Stimulated activated CD4-positive, alpha-beta T cell treated with anti-CD3 and anti-CD28 coated beads, Interleukin-1b, Interleukin-23, amount 100 ng/mL, for 48 hours (primary cell): ENCODE data around the gene PNMA5.

Experiments
- DNase-seq: peaks from one replicate; pipeline ENCODE4 v3.0.0-alpha.2; 2020

PNMA5 gene

GRCh38 chrX:152958047-152958446 is 35.9 kb downstream of the PNMA5 start:
- DNase-seq, result no peak

GRCh38 chrX:152950786-152951185 is 43.1 kb downstream of the PNMA5 start:
- DNase-seq, result no peak

GRCh38 chrX:152949114-152949513 is 44.8 kb downstream of the PNMA5 start:
- no peak for DNase-seq

GRCh38 chrX:152946681-152947080 is 47.2 kb downstream of the PNMA5 start:
- no peak for DNase-seq

- DNase-seq, result no peak
Measured at GRCh38 chrX:152945021-152945979, 48.6 kb downstream of the PNMA5 start.

GRCh38 chrX:152943826-152944225 is 50.1 kb downstream of the PNMA5 start:
- no peak for DNase-seq

GRCh38 chrX:152942077-152942442 is 51.9 kb downstream of the PNMA5 start:
- DNase-seq, result no peak

- peak; percentile 89 for DNase-seq
Measured at GRCh38 chrX:152941328-152942076, 52.4 kb downstream of the PNMA5 start.
